ENCODE results near the gene PNCK.

Gene PNCK

DNA sequence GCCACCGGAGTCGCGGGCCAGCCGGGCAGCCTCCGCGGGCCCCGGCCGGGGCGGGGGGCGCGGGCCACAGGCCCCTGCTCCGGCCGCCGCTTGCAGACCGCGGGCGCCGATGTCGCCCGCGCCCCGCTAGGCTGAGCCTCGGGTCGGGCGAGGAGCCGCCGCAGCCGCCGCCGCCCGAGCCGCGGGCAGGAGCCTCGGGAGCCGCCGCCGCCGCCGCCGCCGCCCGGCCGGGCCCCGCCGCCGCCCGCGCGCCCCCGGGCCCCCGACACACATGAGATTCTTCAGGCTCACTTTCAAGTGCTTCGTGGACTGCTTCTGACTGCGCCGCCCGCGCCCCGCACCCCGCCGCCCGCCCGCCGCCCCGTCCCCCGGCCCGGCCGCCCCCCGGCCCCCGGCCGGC lies 14.5 kb upstream of the PNCK start:
- TF ChIP-seq, protein P1, sequence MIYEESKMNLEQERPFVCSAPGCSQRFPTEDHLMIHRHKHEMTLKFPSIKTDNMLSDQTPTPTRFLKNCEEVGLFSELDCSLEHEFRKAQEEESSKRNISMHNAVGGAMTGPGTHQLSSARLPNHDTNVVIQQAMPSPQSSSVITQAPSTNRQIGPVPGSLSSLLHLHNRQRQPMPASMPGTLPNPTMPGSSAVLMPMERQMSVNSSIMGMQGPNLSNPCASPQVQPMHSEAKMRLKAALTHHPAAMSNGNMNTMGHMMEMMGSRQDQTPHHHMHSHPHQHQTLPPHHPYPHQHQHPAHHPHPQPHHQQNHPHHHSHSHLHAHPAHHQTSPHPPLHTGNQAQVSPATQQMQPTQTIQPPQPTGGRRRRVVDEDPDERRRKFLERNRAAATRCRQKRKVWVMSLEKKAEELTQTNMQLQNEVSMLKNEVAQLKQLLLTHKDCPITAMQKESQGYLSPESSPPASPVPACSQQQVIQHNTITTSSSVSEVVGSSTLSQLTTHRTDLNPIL (CRISPR knock-in tag; IDR thresholded peaks at IDR 0.05; ENCODE audit: low read depth), result no peak
- TF ChIP-seq ZFP30 (CRISPR knock-in tag; IDR thresholded peaks at IDR 0.05), result no peak
- TF ChIP-seq RARB (CRISPR knock-in tag; IDR thresholded peaks at IDR 0.05), result no peak
- no peak for TF ChIP-seq ZNF70 (CRISPR knock-in tag; IDR thresholded peaks at IDR 0.05)
- TF ChIP-seq PPARA (CRISPR knock-in tag; IDR thresholded peaks at IDR 0.05; ENCODE audit: borderline replicate concordance), result no peak
- TF ChIP-seq SNAI2 (CRISPR knock-in tag; IDR thresholded peaks at IDR 0.05), result no peak
- TF ChIP-seq BACH2 (CRISPR knock-in tag; IDR thresholded peaks at IDR 0.05; ENCODE audit: borderline replicate concordance), result no peak
- no peak for TF ChIP-seq ZNF8 (CRISPR knock-in tag; IDR thresholded peaks at IDR 0.05)
- TF ChIP-seq PATZ1 (CRISPR knock-in tag; IDR thresholded peaks at IDR 0.05; ENCODE audit: borderline replicate concordance), result no peak
- no peak for ATAC-seq

- TF ChIP-seq RARB (CRISPR knock-in tag; IDR thresholded peaks at IDR 0.05), result no peak
- no peak for TF ChIP-seq ARNTL (CRISPR knock-in tag; IDR thresholded peaks at IDR 0.05; ENCODE audit: borderline replicate concordance, low read depth)
- TF ChIP-seq, protein P2, sequence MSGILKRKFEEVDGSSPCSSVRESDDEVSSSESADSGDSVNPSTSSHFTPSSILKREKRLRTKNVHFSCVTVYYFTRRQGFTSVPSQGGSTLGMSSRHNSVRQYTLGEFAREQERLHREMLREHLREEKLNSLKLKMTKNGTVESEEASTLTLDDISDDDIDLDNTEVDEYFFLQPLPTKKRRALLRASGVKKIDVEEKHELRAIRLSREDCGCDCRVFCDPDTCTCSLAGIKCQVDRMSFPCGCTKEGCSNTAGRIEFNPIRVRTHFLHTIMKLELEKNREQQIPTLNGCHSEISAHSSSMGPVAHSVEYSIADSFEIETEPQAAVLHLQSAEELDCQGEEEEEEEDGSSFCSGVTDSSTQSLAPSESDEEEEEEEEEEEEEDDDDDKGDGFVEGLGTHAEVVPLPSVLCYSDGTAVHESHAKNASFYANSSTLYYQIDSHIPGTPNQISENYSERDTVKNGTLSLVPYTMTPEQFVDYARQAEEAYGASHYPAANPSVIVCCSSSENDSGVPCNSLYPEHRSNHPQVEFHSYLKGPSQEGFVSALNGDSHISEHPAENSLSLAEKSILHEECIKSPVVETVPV (CRISPR knock-in tag; IDR thresholded peaks at IDR 0.05), result no peak
- TF ChIP-seq GLIS3 (CRISPR knock-in tag; IDR thresholded peaks at IDR 0.05), result no peak
- no peak for TF ChIP-seq TCF4 (CRISPR knock-in tag; IDR thresholded peaks at IDR 0.05; ENCODE audit: borderline replicate concordance)
- peak; percentile 34 for ATAC-seq
Measured at GRCh38 chrX:153687121-153688039, 13.8 kb upstream of the PNCK start, which contains the start of gene SLC6A8. TSS of gene SLC6A8 (plus strand) at chrX:153687926. CDS start at chrX:153688575, 649 bp downstream.

GRCh38 chrX:153686711-153687110 lies 13.1 kb upstream of the PNCK start:
- TF ChIP-seq BACH2 (CRISPR knock-in tag; IDR thresholded peaks at IDR 0.05; ENCODE audit: borderline replicate concordance) (no peak), PPARA (CRISPR knock-in tag; IDR thresholded peaks at IDR 0.05; ENCODE audit: borderline replicate concordance) (no peak), ZFP30 (CRISPR knock-in tag; IDR thresholded peaks at IDR 0.05) (no peak), TOX (CRISPR knock-in tag; IDR thresholded peaks at IDR 0.05; ENCODE audit: borderline replicate concordance) (no peak), ISL1 (CRISPR knock-in tag; IDR thresholded peaks at IDR 0.05) (no peak), ZFP3 (CRISPR knock-in tag; IDR thresholded peaks at IDR 0.05) (no peak), ZNF70 (CRISPR knock-in tag; IDR thresholded peaks at IDR 0.05) (no peak), ZC3H10 (CRISPR knock-in tag; IDR thresholded peaks at IDR 0.05) (no peak), ZNF8 (CRISPR knock-in tag; IDR thresholded peaks at IDR 0.05) (no peak), RARB (CRISPR knock-in tag; IDR thresholded peaks at IDR 0.05) (no peak), CSDC2 (CRISPR knock-in tag; IDR thresholded peaks at IDR 0.05) (no peak), GLIS3 (CRISPR knock-in tag; IDR thresholded peaks at IDR 0.05) (no peak), ZNF565 (CRISPR knock-in tag; conservative IDR thresholded peaks at IDR 0.05; ENCODE audit: low read depth) (no peak)
- TF ChIP-seq, protein P3, sequence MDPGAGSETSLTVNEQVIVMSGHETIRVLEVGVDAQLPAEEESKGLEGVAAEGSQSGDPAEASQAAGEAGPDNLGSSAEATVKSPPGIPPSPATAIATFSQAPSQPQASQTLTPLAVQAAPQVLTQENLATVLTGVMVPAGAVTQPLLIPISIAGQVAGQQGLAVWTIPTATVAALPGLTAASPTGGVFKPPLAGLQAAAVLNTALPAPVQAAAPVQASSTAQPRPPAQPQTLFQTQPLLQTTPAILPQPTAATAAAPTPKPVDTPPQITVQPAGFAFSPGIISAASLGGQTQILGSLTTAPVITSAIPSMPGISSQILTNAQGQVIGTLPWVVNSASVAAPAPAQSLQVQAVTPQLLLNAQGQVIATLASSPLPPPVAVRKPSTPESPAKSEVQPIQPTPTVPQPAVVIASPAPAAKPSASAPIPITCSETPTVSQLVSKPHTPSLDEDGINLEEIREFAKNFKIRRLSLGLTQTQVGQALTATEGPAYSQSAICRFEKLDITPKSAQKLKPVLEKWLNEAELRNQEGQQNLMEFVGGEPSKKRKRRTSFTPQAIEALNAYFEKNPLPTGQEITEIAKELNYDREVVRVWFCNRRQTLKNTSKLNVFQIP (CRISPR knock-in tag; IDR thresholded peaks at IDR 0.05; ENCODE audit: borderline replicate concordance, low read depth), result no peak
- TF ChIP-seq, protein P1 (CRISPR knock-in tag; IDR thresholded peaks at IDR 0.05; ENCODE audit: low read depth), result no peak
- no peak for ATAC-seq
